ENCODE data around the gene MYO5A.

MYO5A gene

DNA sequence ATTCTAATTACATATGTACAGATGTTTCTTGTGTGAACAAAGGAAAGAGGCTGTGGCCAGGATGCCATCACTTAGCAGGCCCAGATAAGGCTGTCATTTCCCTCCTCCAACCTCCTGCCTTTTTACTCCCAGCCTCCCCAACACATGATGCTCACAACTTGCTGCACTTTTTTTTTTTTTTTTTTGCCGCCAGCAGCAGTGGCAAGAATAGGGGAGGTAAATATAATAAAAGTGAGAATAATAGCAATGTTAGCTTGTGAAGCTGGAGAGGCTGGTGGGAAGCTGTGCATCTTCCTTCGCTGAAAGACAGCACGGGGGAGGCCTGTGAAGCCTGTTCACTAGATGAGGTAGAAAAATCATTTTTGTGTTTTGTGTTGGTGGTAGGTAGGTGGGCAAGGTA is 190.6 kb downstream of the MYO5A start:
- CTCF ChIA-PET = no interaction called here
- peaks cover 0 to 5% of the 10 kb centered on the region in 2 experiments; a peak in 1 of 3 replicates for H3K36me3 ChIP-seq (ENCODE audit: control insufficient read depth in 2 of 2, insufficient read depth in 1 of 2, low read length in 2 of 2)
- POLR2A ChIA-PET = no interaction called here

DNA sequence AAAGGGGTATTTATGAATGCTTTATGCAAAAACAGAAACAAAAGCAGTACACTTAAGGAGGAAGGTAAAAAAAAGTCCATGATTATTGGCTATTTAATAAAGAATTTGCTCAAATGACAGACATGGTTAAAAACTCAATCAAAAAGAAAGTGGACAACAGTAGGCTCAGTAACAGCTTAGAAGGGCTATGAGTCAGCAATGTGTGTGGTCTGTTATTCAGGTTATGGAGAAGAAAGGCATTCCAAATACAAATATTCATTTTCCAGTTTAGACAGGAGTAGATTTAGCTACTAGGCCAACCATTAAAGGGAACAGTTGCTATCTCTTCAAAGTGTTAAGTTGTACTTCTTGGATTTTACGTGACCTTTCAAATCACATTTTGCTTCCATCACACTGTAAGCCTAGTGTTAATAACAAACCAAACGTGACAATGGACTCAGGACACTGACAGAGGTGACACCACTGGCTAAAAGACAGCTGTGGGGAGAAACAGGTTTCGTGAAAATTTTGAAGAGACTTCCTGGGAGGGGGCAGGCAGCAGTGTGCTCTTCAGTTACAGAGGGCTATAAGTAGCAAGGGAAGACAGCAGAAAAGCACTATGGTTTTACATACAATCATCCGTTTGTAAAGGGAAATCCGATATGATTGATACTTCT is 191.4 kb downstream of the MYO5A start:
- ChIA-PET POLR2A (no interaction called here), CTCF (interaction anchor here (1.0 kb wide), 1 partner anchor 398 kb away, joined by 4 read pairs; no protein-coding TSS in a partner anchor)
- TF ChIP-seq ZNF558 (tag by site-specific recombination; IDR thresholded peaks at IDR 0.05) (no peak), ZBTB21 (tag by site-specific recombination; IDR thresholded peaks at IDR 0.05) (no peak), ZNF48 (tag by site-specific recombination; IDR thresholded peaks at IDR 0.05) (no peak), GFI1B (tag by site-specific recombination; IDR thresholded peaks at IDR 0.05) (no peak), ZNF354C (tag by site-specific recombination; IDR thresholded peaks at IDR 0.05; ENCODE audit: borderline replicate concordance, low read depth) (no peak), ZNF366 (tag by site-specific recombination; conservative IDR thresholded peaks at IDR 0.05) (0 out of 2 replicates have a peak, but pooled peaks have one; percentile 11)
- Histone ChIP-seq H3K27ac (ENCODE audit: extremely low read depth, low read depth, low read length) (no peak overlapping the region), H3K4me3 (ENCODE audit: low read depth, low read length) (no peak overlapping the region), H3K9me3 (ENCODE audit: control insufficient read depth, insufficient read depth, low read depth, low read length) (no peaks in the 10 kb centered on the region), H3K4me1 (ENCODE audit: control insufficient read depth, insufficient read depth, low read length) (no peaks in the 10 kb centered on the region), H3K36me3 (ENCODE audit: control insufficient read depth in 2 of 2, insufficient read depth in 1 of 2, low read length in 2 of 2) (peaks cover 0 to 5% of the 10 kb centered on the region in 2 experiments; a peak in 1 of 3 replicates)

More for the DNA sequence above, 190.6 kb downstream of the MYO5A start:
- no peak overlapping the region for H3K27ac ChIP-seq (ENCODE audit: extremely low read depth, low read depth, low read length)
- TF ChIP-seq, protein P1, sequence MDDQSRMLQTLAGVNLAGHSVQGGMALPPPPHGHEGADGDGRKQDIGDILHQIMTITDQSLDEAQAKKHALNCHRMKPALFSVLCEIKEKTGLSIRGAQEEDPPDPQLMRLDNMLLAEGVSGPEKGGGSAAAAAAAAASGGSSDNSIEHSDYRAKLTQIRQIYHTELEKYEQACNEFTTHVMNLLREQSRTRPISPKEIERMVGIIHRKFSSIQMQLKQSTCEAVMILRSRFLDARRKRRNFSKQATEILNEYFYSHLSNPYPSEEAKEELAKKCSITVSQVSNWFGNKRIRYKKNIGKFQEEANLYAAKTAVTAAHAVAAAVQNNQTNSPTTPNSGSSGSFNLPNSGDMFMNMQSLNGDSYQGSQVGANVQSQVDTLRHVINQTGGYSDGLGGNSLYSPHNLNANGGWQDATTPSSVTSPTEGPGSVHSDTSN (CRISPR knock-in tag; IDR thresholded peaks at IDR 0.05) = no peak
- TF ChIP-seq WT1 (tag by site-specific recombination; IDR thresholded peaks at IDR 0.05) (0 out of 2 replicates have a peak, but pooled peaks have one; percentile 12), FEZF1 (tag by site-specific recombination; IDR thresholded peaks at IDR 0.05) (peak; percentile 30; the same call in 1 of the 2 replicates), EGR2 (tag by site-specific recombination; IDR thresholded peaks at IDR 0.05; ENCODE audit: low read depth) (peak; percentile 55), ZFHX2 (tag by site-specific recombination; conservative IDR thresholded peaks at IDR 0.05) (peak; percentile 40), ZNF416 (tag by site-specific recombination; IDR thresholded peaks at IDR 0.05) (no peak)
- H3K4me3 ChIP-seq (ENCODE audit: low read depth, low read length) = no peak overlapping the region
- H3K4me1 ChIP-seq (ENCODE audit: control insufficient read depth, insufficient read depth, low read length) = no peaks in the 10 kb centered on the region
- H3K9me3 ChIP-seq (ENCODE audit: control insufficient read depth, insufficient read depth, low read depth, low read length) = no peaks in the 10 kb centered on the region

DNA sequence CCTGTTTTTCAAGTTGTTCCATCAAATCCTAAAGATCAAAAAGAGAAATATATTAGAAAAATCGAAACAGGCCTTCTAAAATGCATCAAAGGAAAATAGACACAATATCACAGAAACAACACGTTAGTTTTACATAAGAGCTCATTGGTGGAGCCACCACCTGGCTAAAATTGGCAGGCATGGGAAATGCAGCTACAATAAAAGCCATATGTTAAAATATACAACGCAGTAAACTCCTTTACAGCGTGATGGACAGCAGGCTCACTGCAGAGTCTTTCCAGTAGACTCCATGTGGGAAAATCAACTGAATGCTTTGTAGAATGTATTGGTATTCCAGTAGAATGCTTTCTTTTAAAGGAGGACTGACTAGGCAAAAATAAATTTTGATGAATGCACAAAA is 192.2 kb downstream of the MYO5A start:
- Histone ChIP-seq H3K27ac (ENCODE audit: extremely low read depth, low read depth, low read length) (no peak overlapping the region), H3K4me1 (ENCODE audit: control insufficient read depth, insufficient read depth, low read length) (no peaks in the 10 kb centered on the region), H3K9me3 (ENCODE audit: control insufficient read depth, insufficient read depth, low read depth, low read length) (no peaks in the 10 kb centered on the region), H3K4me3 (ENCODE audit: low read depth, low read length) (no peak overlapping the region), H3K36me3 (ENCODE audit: control insufficient read depth in 2 of 2, insufficient read depth in 1 of 2, low read length in 2 of 2) (peaks cover 0 to 5% of the 10 kb centered on the region in 2 experiments; a peak in 1 of 3 replicates)
- TF ChIP-seq, protein P2, sequence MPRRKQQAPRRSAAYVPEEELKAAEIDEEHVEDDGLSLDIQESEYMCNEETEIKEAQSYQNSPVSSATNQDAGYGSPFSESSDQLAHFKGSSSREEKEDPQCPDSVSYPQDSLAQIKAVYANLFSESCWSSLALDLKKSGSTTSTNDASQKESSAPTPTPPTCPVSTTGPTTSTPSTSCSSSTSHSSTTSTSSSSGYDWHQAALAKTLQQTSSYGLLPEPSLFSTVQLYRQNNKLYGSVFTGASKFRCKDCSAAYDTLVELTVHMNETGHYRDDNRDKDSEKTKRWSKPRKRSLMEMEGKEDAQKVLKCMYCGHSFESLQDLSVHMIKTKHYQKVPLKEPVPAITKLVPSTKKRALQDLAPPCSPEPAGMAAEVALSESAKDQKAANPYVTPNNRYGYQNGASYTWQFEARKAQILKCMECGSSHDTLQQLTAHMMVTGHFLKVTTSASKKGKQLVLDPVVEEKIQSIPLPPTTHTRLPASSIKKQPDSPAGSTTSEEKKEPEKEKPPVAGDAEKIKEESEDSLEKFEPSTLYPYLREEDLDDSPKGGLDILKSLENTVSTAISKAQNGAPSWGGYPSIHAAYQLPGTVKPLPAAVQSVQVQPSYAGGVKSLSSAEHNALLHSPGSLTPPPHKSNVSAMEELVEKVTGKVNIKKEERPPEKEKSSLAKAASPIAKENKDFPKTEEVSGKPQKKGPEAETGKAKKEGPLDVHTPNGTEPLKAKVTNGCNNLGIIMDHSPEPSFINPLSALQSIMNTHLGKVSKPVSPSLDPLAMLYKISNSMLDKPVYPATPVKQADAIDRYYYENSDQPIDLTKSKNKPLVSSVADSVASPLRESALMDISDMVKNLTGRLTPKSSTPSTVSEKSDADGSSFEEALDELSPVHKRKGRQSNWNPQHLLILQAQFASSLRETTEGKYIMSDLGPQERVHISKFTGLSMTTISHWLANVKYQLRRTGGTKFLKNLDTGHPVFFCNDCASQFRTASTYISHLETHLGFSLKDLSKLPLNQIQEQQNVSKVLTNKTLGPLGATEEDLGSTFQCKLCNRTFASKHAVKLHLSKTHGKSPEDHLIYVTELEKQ (tag by site-specific recombination; IDR thresholded peaks at IDR 0.05; ENCODE audit: borderline replicate concordance) = no peak
- TF ChIP-seq ZBTB1 (tag by site-specific recombination; IDR thresholded peaks at IDR 0.05) (no peak), ZNF600 (tag by site-specific recombination; IDR thresholded peaks at IDR 0.05) (no peak), BCL11B (tag by site-specific recombination; IDR thresholded peaks at IDR 0.05; ENCODE audit: low read depth) (no peak), ZFP41 (tag by site-specific recombination; IDR thresholded peaks at IDR 0.05; ENCODE audit: borderline replicate concordance) (no peak)
- TF ChIP-seq, protein P3, sequence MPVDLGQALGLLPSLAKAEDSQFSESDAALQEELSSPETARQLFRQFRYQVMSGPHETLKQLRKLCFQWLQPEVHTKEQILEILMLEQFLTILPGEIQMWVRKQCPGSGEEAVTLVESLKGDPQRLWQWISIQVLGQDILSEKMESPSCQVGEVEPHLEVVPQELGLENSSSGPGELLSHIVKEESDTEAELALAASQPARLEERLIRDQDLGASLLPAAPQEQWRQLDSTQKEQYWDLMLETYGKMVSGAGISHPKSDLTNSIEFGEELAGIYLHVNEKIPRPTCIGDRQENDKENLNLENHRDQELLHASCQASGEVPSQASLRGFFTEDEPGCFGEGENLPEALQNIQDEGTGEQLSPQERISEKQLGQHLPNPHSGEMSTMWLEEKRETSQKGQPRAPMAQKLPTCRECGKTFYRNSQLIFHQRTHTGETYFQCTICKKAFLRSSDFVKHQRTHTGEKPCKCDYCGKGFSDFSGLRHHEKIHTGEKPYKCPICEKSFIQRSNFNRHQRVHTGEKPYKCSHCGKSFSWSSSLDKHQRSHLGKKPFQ (tag by site-specific recombination; IDR thresholded peaks at IDR 0.05) = no peak
- TF ChIP-seq, protein P4, sequence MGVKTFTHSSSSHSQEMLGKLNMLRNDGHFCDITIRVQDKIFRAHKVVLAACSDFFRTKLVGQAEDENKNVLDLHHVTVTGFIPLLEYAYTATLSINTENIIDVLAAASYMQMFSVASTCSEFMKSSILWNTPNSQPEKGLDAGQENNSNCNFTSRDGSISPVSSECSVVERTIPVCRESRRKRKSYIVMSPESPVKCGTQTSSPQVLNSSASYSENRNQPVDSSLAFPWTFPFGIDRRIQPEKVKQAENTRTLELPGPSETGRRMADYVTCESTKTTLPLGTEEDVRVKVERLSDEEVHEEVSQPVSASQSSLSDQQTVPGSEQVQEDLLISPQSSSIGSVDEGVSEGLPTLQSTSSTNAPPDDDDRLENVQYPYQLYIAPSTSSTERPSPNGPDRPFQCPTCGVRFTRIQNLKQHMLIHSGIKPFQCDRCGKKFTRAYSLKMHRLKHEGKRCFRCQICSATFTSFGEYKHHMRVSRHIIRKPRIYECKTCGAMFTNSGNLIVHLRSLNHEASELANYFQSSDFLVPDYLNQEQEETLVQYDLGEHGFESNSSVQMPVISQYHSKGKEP (tag by site-specific recombination; IDR thresholded peaks at IDR 0.05) = peak; percentile 35; the same call in 1 of the 2 replicates
- POLR2A ChIA-PET = no interaction called here
- CTCF ChIA-PET = interaction anchor here (1.0 kb wide), 1 partner anchor 399 kb away, joined by 4 read pairs; no protein-coding TSS in a partner anchor

All from HEK293 (cell line).